HG03039 (cell line): ENCODE results near the gene SFTPB.

Experiments
- ATAC-seq: cut with Tn5 transposase; IDR thresholded peaks from one replicate; pipeline ENCODE4 v1.9.1; 2021; ENCODE audit warnings: mild to moderate bottlenecking, moderate library complexity; ENCODE audit not compliant: unreplicated experiment

Gene SFTPB

GRCh38 chr2:85703329-85703728, 35.3 kb upstream of the SFTPB start:
- no peak for ATAC-seq

GRCh38 chr2:85702800-85703199, 34.8 kb upstream of the SFTPB start:
- no peak for ATAC-seq

- ATAC-seq, result no peak
Observed at GRCh38 chr2:85702172-85702571, 34.2 kb upstream of the SFTPB start.

- ATAC-seq, result no peak
Observed at GRCh38 chr2:85699325-85699724, 31.3 kb upstream of the SFTPB start.

GRCh38 chr2:85698880-85699254, 30.9 kb upstream of the SFTPB start:
- ATAC-seq, result no peak

GRCh38 chr2:85698184-85698879, 30.3 kb upstream of the SFTPB start:
- no peak for ATAC-seq

GRCh38 chr2:85697716-85698115, 29.7 kb upstream of the SFTPB start:
- no peak for ATAC-seq

GRCh38 chr2:85697096-85697495, 29.1 kb upstream of the SFTPB start:
- ATAC-seq, result no peak

GRCh38 chr2:85695691-85696668, 28.0 kb upstream of the SFTPB start:
- ATAC-seq, result no peak

GRCh38 chr2:85695121-85695520, 27.1 kb upstream of the SFTPB start:
- no peak for ATAC-seq

- no peak for ATAC-seq
Observed at GRCh38 chr2:85694052-85695025, 26.3 kb upstream of the SFTPB start, which contains the start of gene GNLY. Gene GNLY (plus strand): TSS chr2:85694358. CDS start chr2:85694419, 61 bp downstream.

GRCh38 chr2:85692039-85692645, 24.1 kb upstream of the SFTPB start:
- ATAC-seq, result no peak

GRCh38 chr2:85690932-85691331, 22.9 kb upstream of the SFTPB start:
- ATAC-seq, result no peak

- ATAC-seq, result no peak
Observed at GRCh38 chr2:85684806-85685205, 16.8 kb upstream of the SFTPB start.

- ATAC-seq, result no peak
Observed at GRCh38 chr2:85684380-85684779, 16.4 kb upstream of the SFTPB start.

GRCh38 chr2:85682378-85682777, 14.4 kb upstream of the SFTPB start:
- no peak for ATAC-seq

- no peak for ATAC-seq
Observed at GRCh38 chr2:85681776-85682175, 13.8 kb upstream of the SFTPB start.

- ATAC-seq, result no peak
Observed at GRCh38 chr2:85681372-85681763, 13.4 kb upstream of the SFTPB start.

GRCh38 chr2:85680707-85681371, 12.8 kb upstream of the SFTPB start:
- no peak for ATAC-seq
